HG02973 (cell line): ENCODE measurements around the gene GNG7.
"Not testable (repeated sequence)": the region's sequence is repeated elsewhere in the genome, so short reads cannot be mapped to it uniquely, and the experiment has no call there.

ENCODE experiments used
- ATAC-seq: cut with Tn5 transposase; IDR thresholded peaks from one replicate; pipeline ENCODE4 v1.9.1; 2021; ENCODE audit warnings: moderate library complexity; ENCODE audit not compliant: unreplicated experiment

GNG7 gene

GRCh38 chr19:2646866-2647535, 55.5 kb downstream of the GNG7 start:
- ATAC-seq, result no peak

- ATAC-seq, result no peak
Measured at GRCh38 chr19:2645826-2646225, 56.7 kb downstream of the GNG7 start.

- not testable (repeated sequence) for ATAC-seq
Measured at GRCh38 chr19:2643123-2643737, 59.3 kb downstream of the GNG7 start.

GRCh38 chr19:2641332-2641698, 61.2 kb downstream of the GNG7 start:
- no peak for ATAC-seq

- no peak for ATAC-seq
Measured at GRCh38 chr19:2640563-2641331, 61.7 kb downstream of the GNG7 start.

GRCh38 chr19:2639999-2640398, 62.5 kb downstream of the GNG7 start:
- no peak for ATAC-seq

GRCh38 chr19:2638417-2638940, 64.0 kb downstream of the GNG7 start:
- no peak for ATAC-seq

GRCh38 chr19:2636897-2637683, 65.4 kb downstream of the GNG7 start:
- no peak for ATAC-seq

GRCh38 chr19:2636141-2636896, 66.2 kb downstream of the GNG7 start:
- ATAC-seq, result no peak

GRCh38 chr19:2634960-2635359, 67.5 kb downstream of the GNG7 start:
- ATAC-seq, result no peak

GRCh38 chr19:2634228-2634951, 68.1 kb downstream of the GNG7 start:
- no peak for ATAC-seq

GRCh38 chr19:2633693-2634075, 68.8 kb downstream of the GNG7 start:
- ATAC-seq, result no peak

GRCh38 chr19:2631213-2631821, 71.2 kb downstream of the GNG7 start:
- ATAC-seq, result no peak

GRCh38 chr19:2630352-2631001, 72.0 kb downstream of the GNG7 start:
- no peak for ATAC-seq

GRCh38 chr19:2629491-2630351, 72.8 kb downstream of the GNG7 start:
- no peak for ATAC-seq

- ATAC-seq, result no peak
Measured at GRCh38 chr19:2628597-2628996, 73.9 kb downstream of the GNG7 start.

GRCh38 chr19:2627855-2628254, 74.6 kb downstream of the GNG7 start:
- no peak for ATAC-seq

GRCh38 chr19:2627319-2627829, 75.1 kb downstream of the GNG7 start:
- no peak for ATAC-seq
